Smooth muscle cell (in vitro differentiated cells): ENCODE data around the gene ABLIM3. TPM values are rescaled to one million over a fixed set of nuclear protein-coding genes. Genes with fewer than 3 reads are reported as not detected.

Experiments
- DNase-seq: peaks from one replicate; lab custom pipeline; 2025; ENCODE audit not compliant: unreplicated experiment; lab: John Stamatoyannopoulos, UW
- H2AFZ ChIP-seq: fragments of 200-600 bp; sonication (generic); 2 replicates; pipeline ENCODE4 v1.6.0; 2016; ENCODE audit warnings: antibody characterized with exemption, low read depth, mild to moderate bottlenecking
- H3F3A ChIP-seq: fragments of 200-600 bp; sonication (generic); 2 replicates; pipeline ENCODE4 v1.6.0; 2017; ENCODE audit warnings: antibody characterized with exemption, low read depth
- H3K27ac ChIP-seq: fragments of 200-600 bp; sonication (generic); 2 replicates; pipeline ENCODE4 v1.5.1; 2016; ENCODE audit warnings: low read depth, mild to moderate bottlenecking
- H3K27me3 ChIP-seq: fragments of 200-600 bp; sonication (generic); 2 replicates; pipeline ENCODE4 v1.6.1; 2016; ENCODE audit warnings: low read depth, mild to moderate bottlenecking
- H3K36me3 ChIP-seq: fragments of 200-600 bp; sonication (generic); 2 replicates; pipeline ENCODE4 v1.5.1; 2016; ENCODE audit warnings: low read depth
- H3K4me1 ChIP-seq: fragments of 200-600 bp; sonication (generic); 2 replicates; pipeline ENCODE4 v1.5.1; 2016; ENCODE audit warnings: low read depth
- H3K4me2 ChIP-seq: fragments of 200-600 bp; sonication (generic); 2 replicates; pipeline ENCODE4 v1.6.0; 2016; ENCODE audit warnings: mild to moderate bottlenecking
- H3K4me3 ChIP-seq: fragments of 200-600 bp; sonication (generic); 2 replicates; pipeline ENCODE4 v1.5.1; 2016; ENCODE audit warnings: mild to moderate bottlenecking
- H3K79me2 ChIP-seq: fragments of 200-600 bp; sonication (generic); 2 replicates; pipeline ENCODE4 v1.6.0; 2016; ENCODE audit warnings: low read depth, mild to moderate bottlenecking
- H3K9ac ChIP-seq: fragments of 200-600 bp; sonication (generic); 2 replicates; pipeline ENCODE4 v1.6.0; 2016; ENCODE audit warnings: low read depth
- H3K9me3 ChIP-seq: fragments of 200-600 bp; sonication (generic); replicated peaks from 2 replicates; pipeline ENCODE4 v1.5.1; 2016; ENCODE audit warnings: low read depth
- H4K20me1 ChIP-seq: fragments of 200-600 bp; sonication (generic); 2 replicates; pipeline ENCODE4 v1.6.0; 2016; ENCODE audit warnings: low read depth
- CTCF ChIP-seq: fragments of 200-600 bp; sonication (generic); IDR thresholded peaks from 2 replicates; pipeline ENCODE4 v1.5.1; 2017; ENCODE audit warnings: borderline replicate concordance, mild to moderate bottlenecking, antibody characterized with exemption; ENCODE audit not compliant: insufficient read depth, poor library complexity, severe bottlenecking
- whole genome bisulfite sequencing: methylation state at CpG from one replicate; pipeline ENCODE4 v1.1.7; 2016; ENCODE audit warnings: low lambda C conversion rate; 5-methylcytosine and 5-hydroxymethylcytosine counted together
- polyA plus RNA-seq: library from polyadenylated mRNA; unstranded; fragments of >200 nt; fragmentation: Nextera tagmentation; extraction: Ambion mirVana; gene quantifications from 2 replicates; pipeline ENCODE4 v1.2.1, GENCODE V29; 2016
- total RNA-seq: library from RNA; depleted of rRNA; stranded (reverse); fragments of >200 nt; gene quantifications from 2 replicates; pipeline ENCODE4 v1.2.3, GENCODE V29; 2014

Gene ABLIM3
- total and polyA plus RNA-seq, 2 experiments from 2014 or later: 2.6 to 6.8 TPM

- H4K20me1 ChIP-seq: no peaks in the 10 kb centered on the region
Measured at GRCh38 chr5:149239917-149240316, 98.6 kb downstream of the ABLIM3 start.

GRCh38 chr5:149240354-149240998 is 99.2 kb downstream of the ABLIM3 start:
- Histone ChIP-seq H2AFZ (no peak overlapping the region), H3K9ac (no peak overlapping the region), H3K9me3 (no peaks in the 10 kb centered on the region), H3K36me3 (no peaks in the 10 kb centered on the region), H3F3A (no peaks in the 10 kb centered on the region), H3K79me2 (no peaks in the 10 kb centered on the region), H3K27ac (no peak overlapping the region), H3K4me1 (no peaks in the 10 kb centered on the region), H3K4me2 (no peak overlapping the region), H3K4me3 (no peak overlapping the region), H3K27me3 (peaks cover 66% of the 10 kb centered on the region), H4K20me1 (no peaks in the 10 kb centered on the region)
- 87% methylated on average over 13 of the region's 13 CpGs for WGBS
- no peak for TF ChIP-seq CTCF
- no peak for DNase-seq

More at GRCh38 chr5:149239917-149240316, 98.6 kb downstream of the ABLIM3 start:
- no peak overlapping the region for H3K27ac ChIP-seq
- 100% methylated on average over 2 of the region's 2 CpGs for WGBS
- H2AFZ ChIP-seq: no peak overlapping the region
- H3K27me3 ChIP-seq: peaks cover 71% of the 10 kb centered on the region
- no peaks in the 10 kb centered on the region for H3K9me3 ChIP-seq
- H3K4me1 ChIP-seq: no peaks in the 10 kb centered on the region
- H3K4me3 ChIP-seq: no peak overlapping the region
- no peaks in the 10 kb centered on the region for H3K79me2 ChIP-seq
- no peak for TF ChIP-seq CTCF
- no peak overlapping the region for H3K4me2 ChIP-seq
- no peaks in the 10 kb centered on the region for H3F3A ChIP-seq
- no peak overlapping the region for H3K9ac ChIP-seq
- H3K36me3 ChIP-seq: no peaks in the 10 kb centered on the region
- no peak for DNase-seq

- no peak for TF ChIP-seq CTCF
- Histone ChIP-seq H3K79me2 (no peaks in the 10 kb centered on the region), H3K9me3 (no peaks in the 10 kb centered on the region), H3K36me3 (no peaks in the 10 kb centered on the region), H3F3A (no peaks in the 10 kb centered on the region), H4K20me1 (no peaks in the 10 kb centered on the region), H2AFZ (no peak overlapping the region), H3K4me2 (no peak overlapping the region), H3K27ac (no peak overlapping the region), H3K4me1 (no peaks in the 10 kb centered on the region), H3K4me3 (no peak overlapping the region), H3K9ac (no peak overlapping the region), H3K27me3 (peaks cover 59% of the 10 kb centered on the region)
- no peak for DNase-seq
- 92% methylated on average over 3 of the region's 3 CpGs for WGBS
Measured at GRCh38 chr5:149242339-149242738, 101.0 kb downstream of the ABLIM3 start.

GRCh38 chr5:149246906-149247305 is 105.6 kb downstream of the ABLIM3 start:
- Histone ChIP-seq H3K4me2 (no peak overlapping the region), H4K20me1 (no peaks in the 10 kb centered on the region), H3K36me3 (no peaks in the 10 kb centered on the region), H3K9me3 (no peaks in the 10 kb centered on the region), H3K27ac (no peak overlapping the region), H3K4me1 (no peaks in the 10 kb centered on the region), H3K79me2 (no peaks in the 10 kb centered on the region), H2AFZ (no peak overlapping the region), H3K9ac (no peak overlapping the region), H3K27me3 (peaks cover 48% of the 10 kb centered on the region), H3K4me3 (no peak overlapping the region), H3F3A (no peaks in the 10 kb centered on the region)
- DNase-seq: no peak
- TF ChIP-seq CTCF: no peak
- WGBS: 88% methylated on average over 4 of the region's 4 CpGs
